Esophagus squamous epithelium (tissue), 5 donors: ENCODE data around the gene ZHX3. TPM values are rescaled to one million over a fixed set of nuclear protein-coding genes. Genes with fewer than 3 reads are reported as not detected.

Experiments
- DNase-seq: peaks from one replicate; lab custom pipeline; 2025; lab: John Stamatoyannopoulos, UW
- H3K27ac ChIP-seq, 4 donors: fragments of 200-600 bp; sonication (generic); one replicate each; pipeline ENCODE4 v1.5.1; 2016 to 2019; ENCODE audit warnings: mild to moderate bottlenecking in 1 of 4
- H3K27me3 ChIP-seq, 4 donors: fragments of 200-600 bp; sonication (generic); 1 replicate in 3 of 4; 2 replicates in 1 of 4; pipeline versions ENCODE4 v1.5.1 to v1.6.0; 2017 to 2021; ENCODE audit warnings: antibody characterized with exemption in 1 of 4
- H3K36me3 ChIP-seq, 3 donors: fragments of 200-600 bp; sonication (generic); one replicate each; pipeline ENCODE4 v1.5.1; 2016 to 2019
- H3K4me1 ChIP-seq, 3 donors: fragments of 200-600 bp; sonication (generic); one replicate each; pipeline ENCODE4 v1.5.1; 2017 to 2019
- H3K4me3 ChIP-seq, 4 donors: fragments of 200-600 bp; sonication (generic); 1 replicate in 3 of 4; 2 replicates in 1 of 4; pipeline ENCODE4 v1.5.1; 2016 to 2019; ENCODE audit warnings: mild to moderate bottlenecking in 2 of 4, moderate library complexity in 1 of 4
- H3K9me3 ChIP-seq, 3 donors: fragments of 200-600 bp; sonication (generic); one replicate each; pipeline ENCODE4 v1.5.1; 2016 to 2019
- CTCF ChIP-seq, 6 experiments: fragments of 450-650 bp in 4 of 6; fragments of 200-600 bp in 2 of 6; sonication (generic) in 2 of 6; IDR thresholded peaks; one replicate each; pipeline ENCODE4 v1.5.1; 2016 to 2019; ENCODE audit warnings: antibody characterized with exemption in 6 of 6, mild to moderate bottlenecking in 4 of 6, moderate library complexity in 4 of 6
- POLR2A ChIP-seq, 4 donors: fragments of 450-650 bp; IDR thresholded peaks; one replicate each; pipeline ENCODE4 v1.6.1; 2017; ENCODE audit warnings: antibody characterized with exemption in 4 of 4, mild to moderate bottlenecking in 4 of 4, moderate library complexity in 3 of 4
- WGBS, 2 donors: methylation state at CpG; one replicate each; pipeline ENCODE4 v1.1.5; 2018; 5-methylcytosine and 5-hydroxymethylcytosine counted together
- intact Hi-C: fragments of 100-400 bp; cut with DNase I; formaldehyde crosslinking; loops from one replicate; pipeline ENCODE4 v1.15.0; 2022
- total RNA-seq, 4 donors: library from RNA; depleted of rRNA; stranded (reverse); fragments of >200 nt; gene quantifications; one replicate each; pipeline ENCODE4 v1.1.0, GENCODE V29; 2016
- donor health status: DM: yes; HTN: yes; CAD: no.

Gene ZHX3
- total RNA-seq, 4 donors from 2014 or later = 13.6 to 30.3 (median 15.5) TPM

- TF ChIP-seq POLR2A (IDR thresholded peaks at IDR 0.05) = no peak
- no peak for TF ChIP-seq CTCF (IDR thresholded peaks at IDR 0.05)
- Histone ChIP-seq H3K36me3 (no peaks in the 10 kb centered on the region), H3K27ac (no peak overlapping the region), H3K9me3 (no peaks in the 10 kb centered on the region), H3K27me3 (no peaks in the 10 kb centered on the region), H3K4me3 (no peak overlapping the region), H3K4me1 (peaks cover 0 to 35% (median 5%) of the 10 kb centered on the region in 3 donors)
- DNase-seq = no peak
- 53 to 57% methylated on average over 2 of the region's 2 CpGs for WGBS, 2 donors
- intact Hi-C loops = no loop called here
These were observed 99.1 kb downstream of the ZHX3 start for GRCh38 chr20:41218466-41218865.

- H3K4me3 ChIP-seq = no peak overlapping the region
These were observed 100.1 kb downstream of the ZHX3 start for GRCh38 chr20:41217422-41217821.

GRCh38 chr20:41214666-41215065, 102.9 kb downstream of the ZHX3 start:
- TF ChIP-seq CTCF (IDR thresholded peaks at IDR 0.05) (no peak), POLR2A (IDR thresholded peaks at IDR 0.05) (no peak)
- Histone ChIP-seq H3K9me3 (no peaks in the 10 kb centered on the region), H3K4me1 (peaks cover 0 to 24% (median 10%) of the 10 kb centered on the region in 3 donors), H3K27me3 (no peaks in the 10 kb centered on the region), H3K4me3 (no peak overlapping the region), H3K36me3 (no peaks in the 10 kb centered on the region), H3K27ac (peak overlapping the region in 1 of 4 donors; percentile 11)
- WGBS, 2 donors = 35 to 58% methylated on average over 3 of the region's 3 CpGs
- intact Hi-C loops = no loop called here
- no peak for DNase-seq

More at GRCh38 chr20:41217422-41217821, 100.1 kb downstream of the ZHX3 start:
- intact Hi-C loops = no loop called here
- H3K27me3 ChIP-seq = no peaks in the 10 kb centered on the region
- peaks cover 0 to 34% (median 10%) of the 10 kb centered on the region in 3 donors for H3K4me1 ChIP-seq
- no peaks in the 10 kb centered on the region for H3K36me3 ChIP-seq
- DNase-seq = no peak
- no peak for TF ChIP-seq CTCF (IDR thresholded peaks at IDR 0.05)
- no peaks in the 10 kb centered on the region for H3K9me3 ChIP-seq
- H3K27ac ChIP-seq = no peak overlapping the region
- 79 to 81% methylated on average over 5 of the region's 5 CpGs for WGBS, 2 donors

DNA sequence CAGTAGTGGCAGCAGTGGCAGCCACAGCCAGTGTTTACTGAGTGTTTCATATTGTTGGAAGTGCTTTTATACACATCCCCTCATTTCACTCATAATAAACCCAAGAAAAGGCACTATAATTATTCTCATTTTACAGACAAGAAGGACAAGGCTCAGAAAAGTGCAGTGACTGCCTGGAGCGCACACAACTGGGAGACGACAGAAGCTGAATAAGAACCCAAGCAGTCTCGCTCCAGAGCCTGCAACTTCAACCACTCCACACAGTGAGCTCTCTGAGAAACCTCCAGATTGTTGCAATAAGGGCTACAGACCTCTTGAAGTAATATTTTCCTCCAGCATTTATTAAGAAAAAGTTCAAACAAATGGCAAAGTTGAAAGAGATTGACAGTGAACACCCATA, 103.3 kb downstream of the ZHX3 start:
- no peaks in the 10 kb centered on the region for H3K27me3 ChIP-seq
- no peak for TF ChIP-seq POLR2A (IDR thresholded peaks at IDR 0.05)
- no peak for TF ChIP-seq CTCF (IDR thresholded peaks at IDR 0.05)
- H3K36me3 ChIP-seq = no peaks in the 10 kb centered on the region
- H3K9me3 ChIP-seq = no peaks in the 10 kb centered on the region
- intact Hi-C loops = no loop called here
- H3K4me3 ChIP-seq = no peak overlapping the region
- H3K27ac ChIP-seq = no peak overlapping the region
- DNase-seq = no peak
- peaks cover 0 to 24% (median 10%) of the 10 kb centered on the region in 3 donors for H3K4me1 ChIP-seq
- 91 to 97% methylated on average over 3 of the region's 3 CpGs for WGBS, 2 donors

- Histone ChIP-seq H3K27ac (peak overlapping the region in 2 of 4 donors; percentile 0 to 21), H3K4me3 (no peak overlapping the region), H3K27me3 (no peaks in the 10 kb centered on the region), H3K9me3 (no peaks in the 10 kb centered on the region), H3K36me3 (no peaks in the 10 kb centered on the region), H3K4me1 (peaks cover 0 to 24% (median 10%) of the 10 kb centered on the region in 3 donors)
- DNase-seq = no peak
- intact Hi-C loops = no loop called here
- 83 to 89% methylated on average over 1 of the region's 1 CpG for WGBS, 2 donors
- TF ChIP-seq POLR2A (IDR thresholded peaks at IDR 0.05) (no peak), CTCF (IDR thresholded peaks at IDR 0.05) (no peak)
These were observed 104.2 kb downstream of the ZHX3 start for GRCh38 chr20:41213150-41213820.
